GM19438 (cell line): ENCODE results near the gene SPAG9.

Source experiments
- ATAC-seq: cut with Tn5 transposase; IDR thresholded peaks from one replicate; pipeline ENCODE4 v1.9.1; 2021; ENCODE audit warnings: low read depth; ENCODE audit not compliant: unreplicated experiment

Gene SPAG9

GRCh38 chr17:51120739-51121619 lies at the start of gene SPAG9:
Gene SPAG9 (minus strand): TSS chr17:51120868. CDS start chr17:51120656, 212 bp downstream.
- peak; percentile 62 for ATAC-seq

GRCh38 chr17:51169340-51169739 lies 48.7 kb upstream of the SPAG9 start:
- ATAC-seq: no peak

GRCh38 chr17:51166987-51167931 lies 46.6 kb upstream of the SPAG9 start:
- peak; percentile 45 for ATAC-seq

- ATAC-seq: peak; percentile 88
Observed at GRCh38 chr17:51166198-51166986, 45.7 kb upstream of the SPAG9 start, which contains the start of gene NME2. Gene NME2 (plus strand): TSS chr17:51166411. CDS start chr17:51166831, 420 bp downstream.

- peak; percentile 19 for ATAC-seq
Observed at GRCh38 chr17:51165680-51166197, 45.1 kb upstream of the SPAG9 start.

- no peak for ATAC-seq
Observed at GRCh38 chr17:51164911-51165679, 44.4 kb upstream of the SPAG9 start.

GRCh38 chr17:51161541-51161940 lies 40.9 kb upstream of the SPAG9 start:
- ATAC-seq: no peak

GRCh38 chr17:51159604-51160003 lies 38.9 kb upstream of the SPAG9 start:
- no peak for ATAC-seq

GRCh38 chr17:51155416-51155815 lies 34.7 kb upstream of the SPAG9 start:
- no peak for ATAC-seq

- ATAC-seq: no peak
Observed at GRCh38 chr17:51154176-51154575, 33.5 kb upstream of the SPAG9 start.

GRCh38 chr17:51153210-51154072 lies 32.8 kb upstream of the SPAG9 start, which contains the start of gene NME1:
Gene NME1 (plus strand): TSS chr17:51153559. CDS start chr17:51155655, 2,096 bp downstream.
- peak; percentile 91 for ATAC-seq

GRCh38 chr17:51152766-51153209 lies 32.1 kb upstream of the SPAG9 start:
- ATAC-seq: no peak

- no peak for ATAC-seq
Observed at GRCh38 chr17:51150932-51151331, 30.3 kb upstream of the SPAG9 start.

- ATAC-seq: no peak
Observed at GRCh38 chr17:51149163-51149562, 28.5 kb upstream of the SPAG9 start.

- no peak for ATAC-seq
Observed at GRCh38 chr17:51147650-51148049, 27.0 kb upstream of the SPAG9 start.

GRCh38 chr17:51144266-51145022 lies 23.8 kb upstream of the SPAG9 start:
- ATAC-seq: no peak

- no peak for ATAC-seq
Observed at GRCh38 chr17:51142597-51142996, 21.9 kb upstream of the SPAG9 start.
